Endothelial cell of umbilical vein (primary cell): ENCODE results near the gene KLK5. TPM values are rescaled to one million over a fixed set of nuclear protein-coding genes. Genes with fewer than 3 reads are reported as not detected.

ENCODE experiments used
- BruUV-seq: library from RNA; stranded (reverse); fragments of 400-500 nt; replicated peaks from 2 replicates; lab custom pipeline; 2021; lab: Mats Ljungman, UMichigan
- CTCF ChIA-PET: fragments of 300-600, 350-600 bp; sonication (Branson Sonifier 250); formaldehyde crosslinking; loops from one replicate; lab custom pipeline; 2021; ENCODE audit warnings: antibody characterized with exemption, inconsistent platforms; lab: Charles Lee
- POLR2A ChIA-PET: fragments of 300-600, 350-600 bp; sonication (Branson Sonifier 250); formaldehyde crosslinking; loops from one replicate; lab custom pipeline; 2021; ENCODE audit warnings: antibody characterized with exemption, inconsistent platforms; lab: Charles Lee
- DNase-seq: peaks from one replicate; pipeline ENCODE4 v3.0.0-alpha.2; 2011; ENCODE audit warnings: low read depth, low spot score
- FAIRE-seq: peaks from 2 replicates; lab custom pipeline; 2011; peaks lifted over from hg19 to GRCh38; lab: Jason Lieb, UNC
- H2AFZ ChIP-seq: 2 replicates; pipeline ENCODE4 v1.6.0; 2012; ENCODE audit warnings: low read depth, low read length, control low read depth, inconsistent platforms
- H3K27ac ChIP-seq: 2 replicates; pipeline ENCODE4 v1.5.1; 2011; ENCODE audit warnings: low read depth, mild to moderate bottlenecking, control low read depth, low read length, moderate library complexity; ENCODE audit not compliant: insufficient read depth
- H3K27me3 ChIP-seq, 2 experiments: 2 replicates each; pipeline versions ENCODE4 v1.6.0 to v1.6.1; 2011; ENCODE audit warnings: low read length in 2 of 2, mixed read lengths in 1 of 2; ENCODE audit not compliant: control insufficient read depth in 2 of 2, insufficient read depth in 2 of 2
- H3K36me3 ChIP-seq, 2 experiments: 2 replicates in 1 of 2; 3 replicates in 1 of 2; pipeline ENCODE4 v1.5.1; 2011; ENCODE audit warnings: low read length in 2 of 2, mild to moderate bottlenecking in 1 of 2, moderate library complexity in 1 of 2; ENCODE audit not compliant: control insufficient read depth in 2 of 2, insufficient read depth in 2 of 2; ENCODE audit errors: extremely low read depth in 1 of 2
- H3K4me1 ChIP-seq: 3 replicates; pipeline ENCODE4 v1.5.1; 2011; ENCODE audit warnings: mild to moderate bottlenecking, low read length; ENCODE audit not compliant: control insufficient read depth, insufficient read depth; ENCODE audit errors: extremely low read depth
- H3K4me2 ChIP-seq: 2 replicates; pipeline ENCODE4 v1.6.1; 2011; ENCODE audit warnings: low read length, control low read depth, mixed read lengths; ENCODE audit not compliant: insufficient read depth
- H3K4me3 ChIP-seq, 3 experiments: fragments of 200-600 bp in 1 of 3; sonication (generic), shearing (Covaris generic) in 1 of 3; replicated peaks in 1 of 3; 2 replicates each; pipeline ENCODE4 v1.5.1; 2011 to 2016; ENCODE audit warnings: control low read depth in 3 of 3, low read length in 3 of 3, mild to moderate bottlenecking in 2 of 3, inconsistent platforms in 1 of 3, low read depth in 1 of 3, moderate library complexity in 1 of 3; ENCODE audit not compliant: insufficient read depth in 1 of 3
- H3K79me2 ChIP-seq: 2 replicates; pipeline ENCODE4 v1.6.0; 2012; ENCODE audit warnings: low read length, inconsistent platforms; ENCODE audit not compliant: control insufficient read depth, insufficient read depth
- H3K9ac ChIP-seq: replicated peaks from 2 replicates; pipeline ENCODE3; 2011; ENCODE audit warnings: low read length, control low read depth; ENCODE audit not compliant: insufficient read depth; ENCODE audit errors: extremely low read depth
- H3K9me1 ChIP-seq: replicated peaks from 3 replicates; pipeline ENCODE4 v1.6.0; 2011; ENCODE audit warnings: mild to moderate bottlenecking, low read length; ENCODE audit not compliant: control insufficient read depth, insufficient read depth; ENCODE audit errors: extremely low read depth
- H3K9me3 ChIP-seq: replicated peaks from 2 replicates; pipeline ENCODE4 v1.5.1; 2012; ENCODE audit warnings: low read length, inconsistent platforms; ENCODE audit not compliant: control insufficient read depth, insufficient read depth
- H4K20me1 ChIP-seq: replicated peaks from 2 replicates; pipeline ENCODE3; 2011; ENCODE audit warnings: mild to moderate bottlenecking, low read length; ENCODE audit not compliant: control insufficient read depth, insufficient read depth; ENCODE audit errors: extremely low read depth
- CTCF ChIP-seq, 2 donors: IDR thresholded peaks; 1 replicate in 1 of 2; 2 replicates in 1 of 2; pipeline ENCODE4 v1.5.1; 2011; ENCODE audit warnings: low read length in 2 of 2, mild to moderate bottlenecking in 2 of 2, moderate library complexity in 2 of 2, control low read depth in 1 of 2, inconsistent platforms in 1 of 2, low read depth in 1 of 2; ENCODE audit not compliant: insufficient read depth in 1 of 2; ENCODE audit errors: extremely low read depth in 1 of 2
- POLR2AphosphoS5 ChIP-seq: IDR thresholded peaks from 2 replicates; pipeline ENCODE4 v1.6.1; 2012; ENCODE audit warnings: low read depth, mild to moderate bottlenecking, control low read depth, low read length, moderate library complexity; ENCODE audit not compliant: insufficient read depth
- dilution Hi-C: fragments of 300-500 bp; cut with MboI; formaldehyde crosslinking; loops from one replicate; pipeline ENCODE4 v1.15.0; 2019; ENCODE audit warnings: low sequenced_read_pairs; ENCODE audit not compliant: extremely low pct_ligation_motif_present
- intact Hi-C: fragments of 100-400 bp; cut with micrococcal nuclease; formaldehyde crosslinking; loops from one replicate; pipeline ENCODE4 v1.10.0; 2022
- polyA plus RNA-seq, 4 experiments: library from polyadenylated mRNA; depleted of rRNA in 3 of 4; stranded (reverse) in 3 of 4; unstranded in 1 of 4; fragments of >200 nt; gene quantifications; 2 replicates each; pipeline versions ENCODE4 v1.2.1 to v1.2.3, GENCODE V29; 2011 to 2012; ENCODE audit warnings: missing spikeins in 1 of 4
- total RNA-seq: library from RNA; stranded (reverse); gene quantifications from 2 replicates; pipeline ENCODE4 v1.2.3, GENCODE V29; 2021

KLK5 gene
- total and polyA plus RNA-seq, 2 donors (not counting 3 experiments of a cell fraction or from before 2014, with no cell fraction given), result not detected

GRCh38 chr19:51002089-51002532 is 49.3 kb upstream of the KLK5 start:
- Histone ChIP-seq H3K27ac (no peak overlapping the region), H2AFZ (no peak overlapping the region), H3K36me3 (no peaks in the 10 kb centered on the region), H3K4me3 (no peak overlapping the region), H3K9me3 (no peaks in the 10 kb centered on the region), H3K9ac (no peak overlapping the region), H4K20me1 (no peaks in the 10 kb centered on the region), H3K27me3 (no peaks in the 10 kb centered on the region), H3K9me1 (no peaks in the 10 kb centered on the region), H3K79me2 (no peaks in the 10 kb centered on the region), H3K4me1 (no peaks in the 10 kb centered on the region), H3K4me2 (no peak overlapping the region)
- intact Hi-C loops (no loop called here), dilution Hi-C loops (no loop called here)
- TF ChIP-seq CTCF (IDR thresholded peaks at IDR 0.05; ENCODE audit: extremely low read depth in 1 of 2, insufficient read depth in 1 of 2, low read depth in 1 of 2, low read length in 2 of 2), result no peak
- no peak for TF ChIP-seq POLR2AphosphoS5
- ChIA-PET POLR2A (no interaction called here), CTCF (interaction anchor here (1.0 kb wide), 1 partner anchor 19 kb away, joined by 3 read pairs; no protein-coding TSS in a partner anchor)
- no TSS peak for BruUV-seq
- DNase-seq, result no peak
- FAIRE-seq, result no peak

GRCh38 chr19:51001515-51001914 is 48.7 kb upstream of the KLK5 start, which contains the start of gene KLK8:
KLK8 (minus strand) TSS chr19:51001604; CDS start chr19:51001167, 437 bp downstream.
- dilution Hi-C loops (no loop called here), intact Hi-C loops (no loop called here)
- no peaks in the 10 kb centered on the region for H3K79me2 ChIP-seq
- FAIRE-seq (no peak), DNase-seq (no peak)
- no peaks in the 10 kb centered on the region for H3K4me1 ChIP-seq
- no peak within 1 kb of the TSS for H3K27ac ChIP-seq
- H3K36me3 ChIP-seq, result no peaks in the 10 kb centered on the region
- BruUV-seq, result no TSS peak
- H3K4me3 ChIP-seq, result no peak within 1 kb of the TSS
- no peaks in the 10 kb centered on the region for H4K20me1 ChIP-seq
- no peaks in the 10 kb centered on the region for H3K27me3 ChIP-seq
- no peak within 1 kb of the TSS for H3K4me2 ChIP-seq
- H3K9ac ChIP-seq, result no peak within 1 kb of the TSS
- ChIA-PET CTCF (no interaction called here), POLR2A (no interaction called here)
- H3K9me1 ChIP-seq, result no peaks in the 10 kb centered on the region
- no peak within 1 kb of the TSS for H2AFZ ChIP-seq
- H3K9me3 ChIP-seq, result no peaks in the 10 kb centered on the region
- TF ChIP-seq POLR2AphosphoS5, result no peak
